ENCODE measurements around the gene SLC66A1.
"Not testable (repeated sequence)": the region's sequence is repeated elsewhere in the genome, so short reads cannot be mapped to it uniquely, and the experiment has no call there.

Gene SLC66A1

DNA sequence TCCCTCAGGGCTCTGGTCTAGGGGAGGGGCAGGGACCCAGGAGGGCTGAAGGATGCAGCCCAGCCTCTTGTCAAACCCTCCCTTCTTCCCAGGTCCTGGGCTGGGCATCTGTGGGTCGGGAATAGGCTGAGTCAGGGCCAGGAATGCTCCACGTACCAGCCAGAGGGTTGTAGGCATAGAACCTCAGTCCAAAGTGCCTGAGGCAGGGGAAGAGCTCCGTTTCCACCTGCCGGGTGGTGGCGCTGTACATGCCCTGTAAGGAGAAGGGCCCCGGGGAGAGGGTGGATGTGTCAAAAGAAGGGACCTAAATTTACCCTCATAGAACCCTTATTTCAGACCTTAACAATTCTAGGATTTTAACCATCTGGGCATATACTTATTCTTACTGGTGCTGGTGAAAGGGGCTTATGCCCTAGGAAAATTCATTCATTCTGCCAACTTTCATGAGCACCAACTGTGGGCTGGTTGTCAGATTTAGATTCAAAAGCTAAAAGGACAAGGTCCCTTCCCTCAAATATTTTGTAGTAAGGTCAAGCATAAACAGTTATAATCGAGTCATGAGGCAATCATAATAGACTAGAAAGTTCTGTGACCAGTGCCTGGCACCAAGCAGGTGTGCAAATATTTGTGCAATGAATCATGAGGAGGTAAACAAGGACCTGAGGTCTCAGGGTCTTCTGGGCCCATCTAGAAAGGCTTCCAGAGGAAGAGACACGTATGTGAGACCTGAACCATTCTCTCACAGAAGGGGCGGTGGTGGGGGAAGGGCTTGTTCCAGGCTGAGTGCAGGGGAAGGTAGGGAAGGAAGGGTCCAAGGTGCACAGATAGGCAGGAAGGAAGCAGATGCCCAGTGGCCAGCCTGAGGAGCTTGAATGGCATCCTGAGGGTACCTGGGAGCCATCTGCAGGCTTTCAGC is 42.4 kb upstream of the SLC66A1 start:
- no CpG with 5 or more reads among the region's 9 CpGs for WGBS, 2 donors (ENCODE audit: extremely low coverage in 2 of 2, insufficient read length in 2 of 2, insufficient replicate concordance in 1 of 2)
- not testable (repeated sequence) for H2BK120ac ChIP-seq (ENCODE audit: low read depth, low read length); H3K4ac ChIP-seq (ENCODE audit: low read length); H3K18ac ChIP-seq (ENCODE audit: low read length); H3K14ac ChIP-seq (ENCODE audit: low read length); H3K36me3 ChIP-seq (replicated peaks in 1 of 2; ENCODE audit: control insufficient read depth in 2 of 2, insufficient read depth in 2 of 2, low read length in 2 of 2); H2BK12ac ChIP-seq (ENCODE audit: low read length); H2AFZ ChIP-seq (ENCODE audit: low read length); H3K79me1 ChIP-seq (ENCODE audit: low read depth, low read length); H3K9me3 ChIP-seq (replicated peaks in 1 of 2; ENCODE audit: control insufficient read depth in 2 of 2, insufficient read depth in 1 of 2, low read depth in 1 of 2, low read length in 2 of 2); H3K4me3 ChIP-seq (ENCODE audit: low read length in 2 of 2); H3K27me3 ChIP-seq (ENCODE audit: control insufficient read depth in 3 of 3, insufficient read depth in 3 of 3, low read depth in 1 of 3, low read length in 3 of 3); DNase-seq (ENCODE audit: low spot score); H2BK5ac ChIP-seq (ENCODE audit: low read length); H3K4me1 ChIP-seq (ENCODE audit: control insufficient read depth in 2 of 2, insufficient read depth in 1 of 2, low read depth in 1 of 2, low read length in 2 of 2); H3K27ac ChIP-seq (replicated peaks; ENCODE audit: low read length); H4K8ac ChIP-seq (ENCODE audit: low read depth, low read length); H2BK15ac ChIP-seq (ENCODE audit: low read length); H2AK5ac ChIP-seq (ENCODE audit: low read depth, low read length); H3K4me2 ChIP-seq (ENCODE audit: insufficient read depth, low read length, poor library complexity, severe bottlenecking); H4K91ac ChIP-seq (ENCODE audit: low read depth, low read length, poor library complexity); H3K9ac ChIP-seq (ENCODE audit: low read depth, low read length, poor library complexity); H3K23ac ChIP-seq (ENCODE audit: low read depth, low read length, poor library complexity)

DNA sequence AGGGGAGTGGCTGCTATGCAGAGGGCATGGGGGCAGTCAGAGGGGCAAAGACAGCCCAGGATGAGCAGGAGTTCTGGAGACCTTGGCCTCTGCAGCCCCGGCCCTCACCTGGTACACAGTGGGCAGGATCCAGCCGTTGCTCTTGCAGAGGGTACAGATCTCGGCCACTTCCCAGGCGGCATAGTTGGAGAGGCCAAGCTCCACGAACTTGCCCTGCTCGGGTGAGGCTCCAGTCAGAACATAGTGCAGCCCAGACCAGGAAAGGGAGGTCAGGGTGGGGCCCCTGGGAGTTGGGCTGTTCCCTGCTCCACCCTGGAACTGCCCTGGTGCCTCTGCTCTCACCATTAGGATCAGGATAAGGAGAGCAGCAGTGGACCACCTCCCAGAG is 41.8 kb upstream of the SLC66A1 start:
- not testable (repeated sequence) for H2AK5ac ChIP-seq (ENCODE audit: low read depth, low read length); H3K18ac ChIP-seq (ENCODE audit: low read length); H3K14ac ChIP-seq (ENCODE audit: low read length); H2BK12ac ChIP-seq (ENCODE audit: low read length); H3K4ac ChIP-seq (ENCODE audit: low read length); H3K4me1 ChIP-seq (ENCODE audit: control insufficient read depth in 2 of 2, insufficient read depth in 1 of 2, low read depth in 1 of 2, low read length in 2 of 2); H2BK5ac ChIP-seq (ENCODE audit: low read length); H3K4me3 ChIP-seq (ENCODE audit: low read length in 2 of 2); H3K36me3 ChIP-seq (replicated peaks in 1 of 2; ENCODE audit: control insufficient read depth in 2 of 2, insufficient read depth in 2 of 2, low read length in 2 of 2); H3K23ac ChIP-seq (ENCODE audit: low read depth, low read length, poor library complexity); H3K27me3 ChIP-seq (ENCODE audit: control insufficient read depth in 3 of 3, insufficient read depth in 3 of 3, low read depth in 1 of 3, low read length in 3 of 3); H3K4me2 ChIP-seq (ENCODE audit: insufficient read depth, low read length, poor library complexity, severe bottlenecking); H3K27ac ChIP-seq (replicated peaks; ENCODE audit: low read length); H3K9ac ChIP-seq (ENCODE audit: low read depth, low read length, poor library complexity); H3K9me3 ChIP-seq (replicated peaks in 1 of 2; ENCODE audit: control insufficient read depth in 2 of 2, insufficient read depth in 1 of 2, low read depth in 1 of 2, low read length in 2 of 2); H4K8ac ChIP-seq (ENCODE audit: low read depth, low read length); H2BK120ac ChIP-seq (ENCODE audit: low read depth, low read length); H2BK15ac ChIP-seq (ENCODE audit: low read length); H3K79me1 ChIP-seq (ENCODE audit: low read depth, low read length); H4K91ac ChIP-seq (ENCODE audit: low read depth, low read length, poor library complexity); H2AFZ ChIP-seq (ENCODE audit: low read length); DNase-seq (ENCODE audit: low spot score)
- WGBS, 2 donors (ENCODE audit: extremely low coverage in 2 of 2, insufficient read length in 2 of 2, insufficient replicate concordance in 1 of 2): no CpG with 5 or more reads among the region's 6 CpGs

DNA sequence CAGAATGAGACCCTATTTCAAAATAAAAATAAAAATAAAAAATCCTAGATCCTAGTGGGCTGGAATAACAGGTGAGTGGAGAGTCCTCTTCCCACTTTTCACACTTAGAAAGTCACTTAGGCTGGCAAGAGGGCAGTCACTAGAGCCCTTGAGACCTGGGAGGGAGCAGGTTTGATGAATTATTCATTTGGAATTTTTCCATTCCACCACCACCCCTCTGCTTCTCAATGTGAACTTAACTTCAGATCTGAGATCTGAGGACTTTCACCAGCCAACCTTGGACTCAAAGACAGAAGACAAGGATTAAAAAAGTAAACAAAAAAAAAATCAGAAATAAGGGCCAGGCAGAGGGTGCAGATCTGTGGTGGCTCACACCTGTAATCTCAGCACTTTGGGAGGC is 40.1 kb upstream of the SLC66A1 start:
- H3K23ac ChIP-seq (ENCODE audit: low read depth, low read length, poor library complexity): no peak overlapping the region
- H3K4me2 ChIP-seq (ENCODE audit: insufficient read depth, low read length, poor library complexity, severe bottlenecking): no peak overlapping the region
- no peak overlapping the region for H3K4me3 ChIP-seq (ENCODE audit: low read length in 2 of 2)
- H2AFZ ChIP-seq (ENCODE audit: low read length): no peak overlapping the region
- H3K18ac ChIP-seq (ENCODE audit: low read length): no peak overlapping the region
- no peaks in the 10 kb centered on the region for H3K9me3 ChIP-seq (replicated peaks in 1 of 2; ENCODE audit: control insufficient read depth in 2 of 2, insufficient read depth in 1 of 2, low read depth in 1 of 2, low read length in 2 of 2)
- no peaks in the 10 kb centered on the region for H3K36me3 ChIP-seq (replicated peaks in 1 of 2; ENCODE audit: control insufficient read depth in 2 of 2, insufficient read depth in 2 of 2, low read length in 2 of 2)
- no peaks in the 10 kb centered on the region for H3K27me3 ChIP-seq (ENCODE audit: control insufficient read depth in 3 of 3, insufficient read depth in 3 of 3, low read depth in 1 of 3, low read length in 3 of 3)
- no peak overlapping the region for H4K8ac ChIP-seq (ENCODE audit: low read depth, low read length)
- H3K9ac ChIP-seq (ENCODE audit: low read depth, low read length, poor library complexity): no peak overlapping the region
- no peaks in the 10 kb centered on the region for H3K79me1 ChIP-seq (ENCODE audit: low read depth, low read length)
- no peak overlapping the region for H3K4ac ChIP-seq (ENCODE audit: low read length)
- H3K27ac ChIP-seq (replicated peaks; ENCODE audit: low read length): no peak overlapping the region
- no peak overlapping the region for H3K14ac ChIP-seq (ENCODE audit: low read length)
- H2BK12ac ChIP-seq (ENCODE audit: low read length): no peak overlapping the region
- no peak overlapping the region for H2BK120ac ChIP-seq (ENCODE audit: low read depth, low read length)
- no peaks in the 10 kb centered on the region for H3K4me1 ChIP-seq (ENCODE audit: control insufficient read depth in 2 of 2, insufficient read depth in 1 of 2, low read depth in 1 of 2, low read length in 2 of 2)
- H4K91ac ChIP-seq (ENCODE audit: low read depth, low read length, poor library complexity): no peak overlapping the region
- H2BK15ac ChIP-seq (ENCODE audit: low read length): no peak overlapping the region
- no peak overlapping the region for H2BK5ac ChIP-seq (ENCODE audit: low read length)
- H2AK5ac ChIP-seq (ENCODE audit: low read depth, low read length): no peak overlapping the region
- no peak for DNase-seq (ENCODE audit: low spot score)

DNA sequence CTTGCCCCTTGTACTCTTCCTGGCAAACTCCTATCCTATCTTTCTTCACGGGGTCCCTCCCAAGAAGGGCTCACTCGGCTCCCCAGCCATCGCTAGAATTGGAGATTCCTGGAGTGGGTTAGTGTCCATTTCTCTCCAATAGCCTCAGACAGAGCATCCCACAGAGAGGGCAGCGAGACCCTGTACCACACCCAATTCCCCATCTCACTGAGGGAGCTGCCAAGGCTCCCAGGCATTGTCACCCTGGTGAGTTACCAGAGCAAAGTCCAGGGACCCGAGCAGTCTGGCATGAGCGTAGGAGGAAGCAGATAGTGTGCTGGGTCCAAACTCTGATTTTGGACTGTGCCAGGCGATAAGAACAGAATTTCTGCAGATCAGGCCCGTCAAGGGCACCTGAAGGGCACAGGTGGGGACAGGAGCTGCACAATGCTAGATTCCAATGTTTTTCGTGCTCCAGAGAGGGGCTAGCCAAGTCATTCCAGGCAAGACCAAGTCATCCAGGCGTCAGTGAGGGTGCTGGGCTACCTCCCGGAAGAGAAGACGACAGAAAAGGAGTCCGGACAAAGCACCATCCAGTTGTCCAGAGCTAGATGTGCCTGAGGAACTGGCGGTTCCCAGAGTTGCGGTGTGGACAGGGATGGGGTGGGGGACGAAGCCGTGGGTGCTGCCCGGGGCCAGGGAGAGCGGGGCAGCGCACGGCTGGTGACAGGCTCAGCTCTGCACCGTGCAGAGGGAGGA is 38.9 kb upstream of the SLC66A1 start:
- no peaks in the 10 kb centered on the region for H3K27me3 ChIP-seq (ENCODE audit: control insufficient read depth in 3 of 3, insufficient read depth in 3 of 3, low read depth in 1 of 3, low read length in 3 of 3)
- no peak overlapping the region for H2BK120ac ChIP-seq (ENCODE audit: low read depth, low read length)
- H3K36me3 ChIP-seq (replicated peaks in 1 of 2; ENCODE audit: control insufficient read depth in 2 of 2, insufficient read depth in 2 of 2, low read length in 2 of 2): no peaks in the 10 kb centered on the region
- H3K23ac ChIP-seq (ENCODE audit: low read depth, low read length, poor library complexity): peak overlapping the region; percentile 20
- no peak overlapping the region for H3K18ac ChIP-seq (ENCODE audit: low read length)
- H2AK5ac ChIP-seq (ENCODE audit: low read depth, low read length): no peak overlapping the region
- WGBS, 2 donors (ENCODE audit: extremely low coverage in 2 of 2, insufficient read length in 2 of 2, insufficient replicate concordance in 1 of 2): no CpG with 5 or more reads among the region's 22 CpGs
- no peak overlapping the region for H3K27ac ChIP-seq (replicated peaks; ENCODE audit: low read length)
- H2BK15ac ChIP-seq (ENCODE audit: low read length): no peak overlapping the region
- H4K8ac ChIP-seq (ENCODE audit: low read depth, low read length): no peak overlapping the region
- H3K4ac ChIP-seq (ENCODE audit: low read length): no peak overlapping the region
- no peak overlapping the region for H2AFZ ChIP-seq (ENCODE audit: low read length)
- H3K9me3 ChIP-seq (replicated peaks in 1 of 2; ENCODE audit: control insufficient read depth in 2 of 2, insufficient read depth in 1 of 2, low read depth in 1 of 2, low read length in 2 of 2): no peaks in the 10 kb centered on the region
- no peaks in the 10 kb centered on the region for H3K4me1 ChIP-seq (ENCODE audit: control insufficient read depth in 2 of 2, insufficient read depth in 1 of 2, low read depth in 1 of 2, low read length in 2 of 2)
- no peak overlapping the region for H2BK12ac ChIP-seq (ENCODE audit: low read length)
- H3K9ac ChIP-seq (ENCODE audit: low read depth, low read length, poor library complexity): peak overlapping the region; percentile 60
- no peak overlapping the region for H3K4me2 ChIP-seq (ENCODE audit: insufficient read depth, low read length, poor library complexity, severe bottlenecking)
- peak overlapping the region in 1 of 2 donors; percentile 60 for H3K4me3 ChIP-seq (ENCODE audit: low read length in 2 of 2)
- H4K91ac ChIP-seq (ENCODE audit: low read depth, low read length, poor library complexity): no peak overlapping the region
- no peak for DNase-seq (ENCODE audit: low spot score)
- H3K14ac ChIP-seq (ENCODE audit: low read length): no peak overlapping the region
- no peaks in the 10 kb centered on the region for H3K79me1 ChIP-seq (ENCODE audit: low read depth, low read length)
- no peak overlapping the region for H2BK5ac ChIP-seq (ENCODE audit: low read length)
